Activated T-helper 2 cell treated with anti-CD3 and anti-CD28 coated beads, Interferon-gamma antibody, Interleukin-2, Interleukin-4, amounts not matched to agents 10 μg/mL and 5 μg/mL and 100 μg/mL, durations not matched to agents 14 hours and 24 hours and 36 hours (primary cell): Measurements from ENCODE around the gene GRK5. TPM values are rescaled to one million over a fixed set of nuclear protein-coding genes. Genes with fewer than 3 reads are reported as not detected.

ENCODE experiments used
- DNase-seq: peaks from one replicate; pipeline ENCODE4 v3.0.0; 2021; ENCODE audit warnings: low spot score
- H3K27ac Mint-ChIP-seq: one replicate; pipeline ENCODE4 v1.8.0; 2021; ENCODE audit warnings: mixed read lengths
- H3K27me3 Mint-ChIP-seq: one replicate; pipeline ENCODE4 v1.8.0; 2021; ENCODE audit warnings: low read depth, mixed read lengths
- H3K36me3 Mint-ChIP-seq: one replicate; pipeline ENCODE4 v1.8.0; 2021; ENCODE audit warnings: low read depth, mixed read lengths
- H3K4me1 Mint-ChIP-seq: one replicate; pipeline ENCODE4 v1.8.0; 2021; ENCODE audit warnings: low read depth, mixed read lengths
- H3K4me3 Mint-ChIP-seq: one replicate; pipeline ENCODE4 v1.8.0; 2021; ENCODE audit warnings: low read depth, mild to moderate bottlenecking, moderate library complexity, mixed read lengths
- H3K9me3 Mint-ChIP-seq: one replicate; pipeline ENCODE4 v1.8.0; 2021; ENCODE audit warnings: mixed read lengths
- intact Hi-C: fragments of 100-400 bp; cut with micrococcal nuclease; formaldehyde crosslinking; loops from one replicate; pipeline ENCODE4 v1.15.1; 2023
- total RNA-seq: library from RNA; stranded (reverse); gene quantifications from 2 replicates; pipeline ENCODE4 v1.2.3, GENCODE V29; 2022

Gene GRK5
- total RNA-seq, 1 donor from 2014 or later, result 24.4 TPM

GRCh38 chr10:119495545-119495944 lies 288.2 kb downstream of the GRK5 start:
- Mint-ChIP-seq H3K36me3 (peaks cover 45% of the 10 kb centered on the region), H3K27ac (no peak overlapping the region), H3K4me3 (no peak overlapping the region), H3K4me1 (peaks cover 61% of the 10 kb centered on the region), H3K9me3 (no peaks in the 10 kb centered on the region), H3K27me3 (no peaks in the 10 kb centered on the region)
- intact Hi-C loops, result loop anchor here (5.0 to 10.0 kb wide), 4 partner anchors 188 to 361 kb away; partner anchors contain the start of gene GRK5
- no peak for DNase-seq

GRCh38 chr10:119496273-119496672 lies 288.9 kb downstream of the GRK5 start:
- peak overlapping the region; percentile 60 for H3K27ac Mint-ChIP-seq
- intact Hi-C loops, result loop anchor here (1.0 to 10.0 kb wide), 7 partner anchors 17 to 361 kb away; partner anchors contain the start of gene GRK5

GRCh38 chr10:119497243-119497642 lies 289.9 kb downstream of the GRK5 start:
- no peak overlapping the region for H3K4me3 Mint-ChIP-seq
- intact Hi-C loops, result loop anchor here (2.0 to 10.0 kb wide), 6 partner anchors 18 to 362 kb away; partner anchors contain the start of gene GRK5
- H3K9me3 Mint-ChIP-seq, result no peaks in the 10 kb centered on the region
- no peak for DNase-seq
- peaks cover 55% of the 10 kb centered on the region for H3K36me3 Mint-ChIP-seq
- H3K27me3 Mint-ChIP-seq, result no peaks in the 10 kb centered on the region
- peak overlapping the region; percentile 42 for H3K27ac Mint-ChIP-seq
- peaks cover 75% of the 10 kb centered on the region for H3K4me1 Mint-ChIP-seq

More at GRCh38 chr10:119496273-119496672, 288.9 kb downstream of the GRK5 start:
- Mint-ChIP-seq H3K9me3 (no peaks in the 10 kb centered on the region), H3K4me1 (peaks cover 68% of the 10 kb centered on the region), H3K27me3 (no peaks in the 10 kb centered on the region), H3K36me3 (peaks cover 49% of the 10 kb centered on the region), H3K4me3 (no peak overlapping the region)
- peak; percentile 22 for DNase-seq

GRCh38 chr10:119498889-119499676 lies 291.7 kb downstream of the GRK5 start:
- no peak for DNase-seq
- Mint-ChIP-seq H3K36me3 (peaks cover 73% of the 10 kb centered on the region), H3K27me3 (no peaks in the 10 kb centered on the region), H3K27ac (peak overlapping the region; percentile 67), H3K4me1 (peaks cover 84% of the 10 kb centered on the region), H3K9me3 (no peaks in the 10 kb centered on the region), H3K4me3 (no peak overlapping the region)
- intact Hi-C loops, result loop anchor here (5.0 to 10.0 kb wide), 4 partner anchors 192 to 364 kb away; partner anchors contain the start of gene GRK5

GRCh38 chr10:119499677-119500002 lies 292.3 kb downstream of the GRK5 start:
- Mint-ChIP-seq H3K27ac (peak overlapping the region; percentile 67), H3K4me3 (no peak overlapping the region), H3K36me3 (peaks cover 76% of the 10 kb centered on the region), H3K9me3 (no peaks in the 10 kb centered on the region), H3K4me1 (peaks cover 81% of the 10 kb centered on the region), H3K27me3 (no peaks in the 10 kb centered on the region)
- intact Hi-C loops, result loop anchor here (5.0 to 10.0 kb wide), 5 partner anchors 98 to 365 kb away; partner anchors contain the start of genes GRK5 and TIAL1
- DNase-seq, result no peak

- DNase-seq, result no peak
- H3K27me3 Mint-ChIP-seq, result no peaks in the 10 kb centered on the region
- peaks cover 79% of the 10 kb centered on the region for H3K36me3 Mint-ChIP-seq
- no peaks in the 10 kb centered on the region for H3K9me3 Mint-ChIP-seq
- intact Hi-C loops, result loop anchor here (5.0 kb wide), 1 partner anchor 97 kb away; the partner anchor contains the start of gene TIAL1
- H3K4me1 Mint-ChIP-seq, result peaks cover 77% of the 10 kb centered on the region
- H3K4me3 Mint-ChIP-seq, result no peak overlapping the region
- peak overlapping the region; percentile 22 for H3K27ac Mint-ChIP-seq
These were observed 292.9 kb downstream of the GRK5 start for GRCh38 chr10:119500123-119500795.

GRCh38 chr10:119500821-119501220 lies 293.4 kb downstream of the GRK5 start:
- H3K9me3 Mint-ChIP-seq, result no peaks in the 10 kb centered on the region
- H3K27me3 Mint-ChIP-seq, result no peaks in the 10 kb centered on the region
- peaks cover 79% of the 10 kb centered on the region for H3K4me1 Mint-ChIP-seq
- no peak for DNase-seq
- H3K27ac Mint-ChIP-seq, result no peak overlapping the region
- no peak overlapping the region for H3K4me3 Mint-ChIP-seq
- H3K36me3 Mint-ChIP-seq, result peaks cover 83% of the 10 kb centered on the region
- intact Hi-C loops, result loop anchor here (5.0 kb wide), 1 partner anchor 96 kb away; the partner anchor contains the start of gene TIAL1

- Mint-ChIP-seq H3K27me3 (no peaks in the 10 kb centered on the region), H3K9me3 (no peaks in the 10 kb centered on the region), H3K4me3 (peak overlapping the region; percentile 53), H3K27ac (peak overlapping the region; percentile 83), H3K4me1 (peaks cover 74% of the 10 kb centered on the region), H3K36me3 (peaks cover 83% of the 10 kb centered on the region)
- no peak for DNase-seq
- intact Hi-C loops, result loop anchor here (1.0 to 5.0 kb wide), 3 partner anchors 15 to 96 kb away; partner anchors contain the start of gene TIAL1
These were observed 294.3 kb downstream of the GRK5 start for GRCh38 chr10:119501690-119502089.

- H3K27ac Mint-ChIP-seq, result peak overlapping the region; percentile 83
- peaks cover 87% of the 10 kb centered on the region for H3K36me3 Mint-ChIP-seq
- peaks cover 74% of the 10 kb centered on the region for H3K4me1 Mint-ChIP-seq
- H3K9me3 Mint-ChIP-seq, result no peaks in the 10 kb centered on the region
- H3K4me3 Mint-ChIP-seq, result peak overlapping the region; percentile 53
- intact Hi-C loops, result loop anchor here (1.0 to 5.0 kb wide), 3 partner anchors 14 to 95 kb away; partner anchors contain the start of gene TIAL1
- peak; percentile 71 for DNase-seq
- H3K27me3 Mint-ChIP-seq, result no peaks in the 10 kb centered on the region
These were observed 294.8 kb downstream of the GRK5 start for GRCh38 chr10:119502209-119502608.

GRCh38 chr10:119502618-119503155 lies 295.3 kb downstream of the GRK5 start:
- Mint-ChIP-seq H3K27ac (peak overlapping the region; percentile 83), H3K36me3 (peaks cover 84% of the 10 kb centered on the region)
- no peak for DNase-seq

GRCh38 chr10:119503821-119504220 lies 296.4 kb downstream of the GRK5 start:
- H3K27me3 Mint-ChIP-seq, result no peaks in the 10 kb centered on the region
- intact Hi-C loops, result loop anchor here (5.0 kb wide), 1 partner anchor 93 kb away; the partner anchor contains the start of gene TIAL1
- peaks cover 82% of the 10 kb centered on the region for H3K36me3 Mint-ChIP-seq
- no peak overlapping the region for H3K27ac Mint-ChIP-seq
- no peak overlapping the region for H3K4me3 Mint-ChIP-seq
- H3K9me3 Mint-ChIP-seq, result no peaks in the 10 kb centered on the region
- peaks cover 62% of the 10 kb centered on the region for H3K4me1 Mint-ChIP-seq
- no peak for DNase-seq

More at GRCh38 chr10:119502618-119503155, 295.3 kb downstream of the GRK5 start:
- Mint-ChIP-seq H3K27me3 (no peaks in the 10 kb centered on the region), H3K4me1 (peaks cover 69% of the 10 kb centered on the region), H3K4me3 (peak overlapping the region; percentile 8), H3K9me3 (no peaks in the 10 kb centered on the region)
- intact Hi-C loops, result loop anchor here (1.0 to 5.0 kb wide), 3 partner anchors 14 to 95 kb away; partner anchors contain the start of gene TIAL1

GRCh38 chr10:119504651-119505050 lies 297.3 kb downstream of the GRK5 start:
- Mint-ChIP-seq H3K27ac (no peak overlapping the region), H3K36me3 (peaks cover 81% of the 10 kb centered on the region)

More at GRCh38 chr10:119504651-119505050, 297.3 kb downstream of the GRK5 start:
- H3K9me3 Mint-ChIP-seq, result no peaks in the 10 kb centered on the region
- intact Hi-C loops, result loop anchor here (5.0 kb wide), 1 partner anchor 93 kb away; the partner anchor contains the start of gene TIAL1
- H3K4me3 Mint-ChIP-seq, result no peak overlapping the region
- DNase-seq, result no peak
- peaks cover 54% of the 10 kb centered on the region for H3K4me1 Mint-ChIP-seq
- no peaks in the 10 kb centered on the region for H3K27me3 Mint-ChIP-seq
